ENCODE measurements around the gene C14orf93.
A peak's percentile ranks its signal among the peaks of the same experiment; 100 is the strongest.

GRCh38 chr14:23056145-23056955, 46.4 kb upstream of the C14orf93 start:
- no peak for TF ChIP-seq EP300 (IDR thresholded peaks at IDR 0.05)
- peak in 5 of 7 experiments; percentile 42 to 72 (median 51) for TF ChIP-seq CTCF (IDR thresholded peaks at IDR 0.05)
- no peak for TF ChIP-seq POLR2A (IDR thresholded peaks at IDR 0.05)
- TF ChIP-seq POLR2AphosphoS5 (IDR thresholded peaks at IDR 0.05): no peak
